Activated CD4-positive, alpha-beta T cell treated with anti-CD3 and anti-CD28 coated beads for 36 hours (primary cell): Measurements from ENCODE around the gene TUG1. TPM values are rescaled to one million over a fixed set of nuclear protein-coding genes. Genes with fewer than 3 reads are reported as not detected.

Experiments
- ATAC-seq: fragments of 200-7000 bp; cut with Tn5 transposase; one replicate; pipeline ENCODE4 v1.10.0; 2021; ENCODE audit warnings: mild to moderate bottlenecking, moderate library complexity
- CTCF ChIA-PET: fragments of 350-600 bp; sonication (Branson Sonifier 250); formaldehyde crosslinking; loops from one replicate; lab custom pipeline; 2021; ENCODE audit warnings: antibody characterized with exemption; lab: Charles Lee
- POLR2A ChIA-PET: fragments of 350-600 bp; sonication (Branson Sonifier 250); formaldehyde crosslinking; loops from one replicate; lab custom pipeline; 2021; ENCODE audit warnings: antibody characterized with exemption, inconsistent platforms; lab: Charles Lee
- DNase-seq: peaks from one replicate; pipeline ENCODE4 v3.0.0-alpha.2; 2020
- H3K27ac Mint-ChIP-seq: one replicate; pipeline ENCODE4 v1.8.0; 2021; ENCODE audit warnings: mixed read lengths
- H3K27me3 Mint-ChIP-seq: one replicate; pipeline ENCODE4 v1.8.0; 2021; ENCODE audit warnings: mixed read lengths
- H3K36me3 Mint-ChIP-seq: one replicate; pipeline ENCODE4 v1.8.0; 2021; ENCODE audit warnings: low read depth, mixed read lengths
- H3K4me1 Mint-ChIP-seq: one replicate; pipeline ENCODE4 v1.8.0; 2021; ENCODE audit warnings: mixed read lengths
- H3K4me3 Mint-ChIP-seq: one replicate; pipeline ENCODE4 v1.8.0; 2021; ENCODE audit warnings: mild to moderate bottlenecking, moderate library complexity, mixed read lengths
- H3K9me3 Mint-ChIP-seq: one replicate; pipeline ENCODE4 v1.8.0; 2021; ENCODE audit warnings: low read depth, mixed read lengths
- intact Hi-C, 2 experiments: fragments of 100-400 bp; cut with DNase I in 1 of 2; cut with micrococcal nuclease in 1 of 2; formaldehyde crosslinking; loops; one replicate each; pipeline versions ENCODE4 v1.14.2 to v1.15.1; 2022 to 2024; cut with DNase I, micrococcal nuclease
- total RNA-seq, 2 experiments: library from RNA; stranded (reverse); gene quantifications; one replicate each; pipeline ENCODE4 v1.2.3, GENCODE V29; 2021

TUG1 gene
- total RNA-seq, 2 experiments from 2014 or later: 46.8 to 56.4 TPM

GRCh38 chr22:30970356-30970746 is 1.3 kb downstream of the TUG1 start:
- ATAC-seq (no peak), DNase-seq (no peak)
- Mint-ChIP-seq H3K4me3 (peak overlapping the region; percentile 90), H3K9me3 (peaks cover 44% of the 10 kb centered on the region), H3K4me1 (peaks cover 44% of the 10 kb centered on the region), H3K27me3 (no peaks in the 10 kb centered on the region), H3K36me3 (peaks cover 87% of the 10 kb centered on the region), H3K27ac (peak overlapping the region; percentile 83)
- intact Hi-C loops: no loop called here
- ChIA-PET POLR2A (interaction anchor here (0.6 to 3.1 kb wide), 5 partner anchors 20 to 546 kb away, joined by 3 to 10 read pairs (median 3); no protein-coding TSS in a partner anchor), CTCF (interaction anchor here (1.0 to 3.5 kb wide), 6 partner anchors 9 to 322 kb away, joined by 3 to 11 read pairs (median 6); partner anchors contain the start of genes PIK3IP1 and SELENOM)

DNA sequence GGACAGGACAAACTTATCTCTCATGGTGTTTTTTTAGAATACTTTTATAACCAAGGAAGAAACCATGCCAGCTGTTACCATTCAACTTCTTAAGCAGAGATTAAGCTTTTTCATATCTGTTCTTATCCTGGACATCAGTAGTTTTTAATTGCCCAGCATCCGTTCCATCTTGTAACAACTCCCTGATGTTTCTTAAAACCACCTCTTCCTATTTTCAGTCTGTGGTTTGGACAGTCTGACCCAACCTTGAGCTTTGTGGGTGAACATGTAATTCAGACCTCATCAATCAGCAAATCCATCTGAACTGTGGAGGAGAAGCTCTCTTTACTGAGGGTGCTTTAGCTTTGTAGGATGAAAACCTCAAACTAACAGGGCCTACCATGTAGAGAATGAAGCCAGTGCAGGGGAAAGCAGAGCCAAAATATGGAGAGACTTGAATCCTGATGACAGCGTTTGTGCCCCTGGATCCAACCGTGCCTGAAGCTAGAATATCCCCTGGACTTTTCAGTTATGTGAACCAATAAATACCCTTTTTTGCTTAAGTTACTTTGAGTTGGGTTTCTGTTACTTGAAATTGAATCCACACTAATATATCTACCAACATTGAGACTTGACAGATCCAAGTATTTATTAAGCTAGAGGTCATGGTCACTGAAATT is 9.4 kb downstream of the TUG1 start:
- intact Hi-C loops: no loop called here
- CTCF ChIA-PET: interaction anchor here (2.7 kb wide), 1 partner anchor 9 kb away, joined by 8 read pairs; the partner anchor contains the start of genes MORC2 and TUG1
- H3K27me3 Mint-ChIP-seq: no peaks in the 10 kb centered on the region
- peaks cover 64% of the 10 kb centered on the region for H3K9me3 Mint-ChIP-seq
- no peak overlapping the region for H3K27ac Mint-ChIP-seq
- H3K4me3 Mint-ChIP-seq: no peak overlapping the region
- peaks cover 49% of the 10 kb centered on the region for H3K36me3 Mint-ChIP-seq
- no peak for ATAC-seq
- H3K4me1 Mint-ChIP-seq: peaks cover 2% of the 10 kb centered on the region
- DNase-seq: no peak
- POLR2A ChIA-PET: no interaction called here

GRCh38 chr22:30979932-30980331 is 10.9 kb downstream of the TUG1 start:
- Mint-ChIP-seq H3K27me3 (no peaks in the 10 kb centered on the region), H3K4me3 (no peak overlapping the region), H3K9me3 (peaks cover 64% of the 10 kb centered on the region), H3K27ac (no peak overlapping the region), H3K4me1 (peaks cover 2% of the 10 kb centered on the region), H3K36me3 (peaks cover 34% of the 10 kb centered on the region)
- ChIA-PET CTCF (interaction anchor here (0.6 to 2.7 kb wide), 3 partner anchors 11 to 1342 kb away, joined by 3 to 8 read pairs (median 3); partner anchors contain the start of genes MORC2 and TUG1), POLR2A (no interaction called here)
- intact Hi-C loops: no loop called here
- no peak for DNase-seq
- ATAC-seq: no peak

- ChIA-PET POLR2A (no interaction called here), CTCF (no interaction called here)
- peaks cover 9% of the 10 kb centered on the region for H3K36me3 Mint-ChIP-seq
- no peaks in the 10 kb centered on the region for H3K27me3 Mint-ChIP-seq
- no peak for DNase-seq
- peaks cover 49% of the 10 kb centered on the region for H3K9me3 Mint-ChIP-seq
- peaks cover 2% of the 10 kb centered on the region for H3K4me1 Mint-ChIP-seq
- intact Hi-C loops: no loop called here
- no peak overlapping the region for H3K27ac Mint-ChIP-seq
- H3K4me3 Mint-ChIP-seq: no peak overlapping the region
- no peak for ATAC-seq
These were observed 13.4 kb downstream of the TUG1 start for GRCh38 chr22:30982512-30982911.

- Mint-ChIP-seq H3K27ac (no peak overlapping the region), H3K4me1 (peaks cover 2% of the 10 kb centered on the region), H3K9me3 (peaks cover 40% of the 10 kb centered on the region), H3K27me3 (no peaks in the 10 kb centered on the region), H3K36me3 (no peaks in the 10 kb centered on the region), H3K4me3 (no peak overlapping the region)
- no peak for ATAC-seq
- CTCF ChIA-PET: no interaction called here
- intact Hi-C loops: no loop called here
- DNase-seq: no peak
- POLR2A ChIA-PET: no interaction called here
These were observed 15.3 kb downstream of the TUG1 start for GRCh38 chr22:30984317-30984716.

- Mint-ChIP-seq H3K9me3 (peaks cover 41% of the 10 kb centered on the region), H3K4me3 (no peak overlapping the region), H3K36me3 (no peaks in the 10 kb centered on the region), H3K27ac (no peak overlapping the region), H3K4me1 (no peaks in the 10 kb centered on the region), H3K27me3 (no peaks in the 10 kb centered on the region)
- POLR2A ChIA-PET: no interaction called here
- DNase-seq: no peak
- intact Hi-C loops: no loop called here
- ATAC-seq: no peak
- CTCF ChIA-PET: no interaction called here
These were observed 16.6 kb downstream of the TUG1 start for GRCh38 chr22:30985561-30986208.

- peaks cover 28% of the 10 kb centered on the region for H3K9me3 Mint-ChIP-seq
- ATAC-seq: no peak
- DNase-seq: no peak
- no peaks in the 10 kb centered on the region for H3K4me1 Mint-ChIP-seq
- no peaks in the 10 kb centered on the region for H3K27me3 Mint-ChIP-seq
- H3K27ac Mint-ChIP-seq: no peak overlapping the region
- H3K4me3 Mint-ChIP-seq: no peak overlapping the region
- no peaks in the 10 kb centered on the region for H3K36me3 Mint-ChIP-seq
- CTCF ChIA-PET: no interaction called here
- POLR2A ChIA-PET: no interaction called here
- intact Hi-C loops: no loop called here
These were observed 20.4 kb downstream of the TUG1 start for GRCh38 chr22:30989474-30989873.

GRCh38 chr22:30990690-30991089 is 21.6 kb downstream of the TUG1 start:
- ChIA-PET CTCF (no interaction called here), POLR2A (no interaction called here)
- no peaks in the 10 kb centered on the region for H3K4me1 Mint-ChIP-seq
- intact Hi-C loops: no loop called here
- H3K4me3 Mint-ChIP-seq: no peak overlapping the region
- no peak overlapping the region for H3K27ac Mint-ChIP-seq
- no peak for DNase-seq
- peaks cover 23% of the 10 kb centered on the region for H3K9me3 Mint-ChIP-seq
- no peaks in the 10 kb centered on the region for H3K27me3 Mint-ChIP-seq
- H3K36me3 Mint-ChIP-seq: no peaks in the 10 kb centered on the region
- no peak for ATAC-seq

- H3K4me3 Mint-ChIP-seq: no peak overlapping the region
- no peaks in the 10 kb centered on the region for H3K36me3 Mint-ChIP-seq
- peaks cover 17% of the 10 kb centered on the region for H3K9me3 Mint-ChIP-seq
- intact Hi-C loops: no loop called here
- no peak overlapping the region for H3K27ac Mint-ChIP-seq
- no peak for DNase-seq
- CTCF ChIA-PET: interaction anchor here (0.7 kb wide), 1 partner anchor 11 kb away, joined by 3 read pairs; no protein-coding TSS in a partner anchor
- POLR2A ChIA-PET: no interaction called here
- no peaks in the 10 kb centered on the region for H3K4me1 Mint-ChIP-seq
- ATAC-seq: no peak
- H3K27me3 Mint-ChIP-seq: no peaks in the 10 kb centered on the region
These were observed 23.5 kb downstream of the TUG1 start for GRCh38 chr22:30992565-30992964.

DNA sequence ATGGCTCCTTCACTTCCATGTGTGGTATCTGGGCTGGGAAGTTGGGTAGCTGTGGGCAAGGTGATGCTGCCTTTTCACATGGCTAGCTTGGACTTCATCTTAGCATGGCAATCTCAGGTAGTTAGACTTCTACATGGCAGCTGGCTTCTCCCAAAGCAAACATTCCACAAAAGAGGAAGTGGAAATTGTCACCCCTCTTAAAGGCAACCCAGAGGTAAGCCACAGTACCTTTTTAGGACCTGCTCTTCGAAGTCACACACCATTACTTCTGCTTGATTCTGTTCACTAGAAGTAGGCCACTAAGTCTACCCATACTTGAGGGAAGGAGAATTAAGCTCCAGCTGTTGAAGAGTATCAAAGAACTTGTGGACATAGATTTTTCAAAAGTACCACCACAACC is 25.9 kb downstream of the TUG1 start:
- no peaks in the 10 kb centered on the region for H3K36me3 Mint-ChIP-seq
- DNase-seq (no peak), ATAC-seq (no peak)
- no peak overlapping the region for H3K27ac Mint-ChIP-seq
- no peaks in the 10 kb centered on the region for H3K4me1 Mint-ChIP-seq
- intact Hi-C loops: no loop called here
- H3K27me3 Mint-ChIP-seq: no peaks in the 10 kb centered on the region
- H3K9me3 Mint-ChIP-seq: peaks cover 12% of the 10 kb centered on the region
- no peak overlapping the region for H3K4me3 Mint-ChIP-seq
- CTCF ChIA-PET: no interaction called here
- POLR2A ChIA-PET: no interaction called here

- DNase-seq: no peak
- Mint-ChIP-seq H3K9me3 (peaks cover 3% of the 10 kb centered on the region), H3K27me3 (no peaks in the 10 kb centered on the region), H3K4me3 (no peak overlapping the region), H3K27ac (no peak overlapping the region), H3K36me3 (no peaks in the 10 kb centered on the region), H3K4me1 (no peaks in the 10 kb centered on the region)
- intact Hi-C loops: no loop called here
- ATAC-seq: no peak
- ChIA-PET POLR2A (no interaction called here), CTCF (interaction anchor here (0.7 kb wide), 1 partner anchor 254 kb away, joined by 3 read pairs; no protein-coding TSS in a partner anchor)
These were observed 27.4 kb downstream of the TUG1 start for GRCh38 chr22:30996462-30996861.

DNA sequence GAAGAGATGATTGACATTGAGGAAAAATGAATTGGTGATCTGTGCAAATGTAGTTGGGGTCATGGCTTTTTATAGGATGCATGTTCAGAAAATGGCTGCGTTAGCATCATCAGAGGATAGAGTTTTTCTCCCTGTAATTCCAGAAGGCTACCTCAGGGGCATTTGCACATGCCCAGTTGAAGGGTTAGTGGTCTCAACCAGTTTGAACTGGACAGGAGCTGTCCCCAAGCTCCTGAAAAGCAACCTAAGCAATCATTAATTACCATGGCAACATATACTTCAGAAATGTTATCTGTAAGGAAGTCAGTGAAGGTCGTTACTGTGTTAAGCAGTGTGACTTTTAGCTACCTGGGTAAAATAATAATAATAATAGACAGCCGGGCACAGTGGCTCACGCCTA is 29.3 kb downstream of the TUG1 start:
- H3K27ac Mint-ChIP-seq: no peak overlapping the region
- peaks cover 2% of the 10 kb centered on the region for H3K27me3 Mint-ChIP-seq
- H3K4me1 Mint-ChIP-seq: no peaks in the 10 kb centered on the region
- DNase-seq (no peak), ATAC-seq (no peak)
- CTCF ChIA-PET: no interaction called here
- POLR2A ChIA-PET: no interaction called here
- no peak overlapping the region for H3K4me3 Mint-ChIP-seq
- intact Hi-C loops: no loop called here
- no peaks in the 10 kb centered on the region for H3K9me3 Mint-ChIP-seq
- no peaks in the 10 kb centered on the region for H3K36me3 Mint-ChIP-seq
